BE2C (cell line): ENCODE data around the gene CBLB.

Experiments
- DNase-seq: peaks from one replicate; pipeline ENCODE4 v3.0.0-alpha.2; 2020
- H3K27me3 ChIP-seq: fragments of 250-450 bp; sonication (Bioruptor Pico); 2 replicates; pipeline ENCODE4 v1.5.1; 2020; ENCODE audit warnings: mild to moderate bottlenecking
- H3K36me3 ChIP-seq: fragments of 250-450 bp; sonication (Bioruptor Pico); 2 replicates; pipeline ENCODE4 v1.5.1; 2020; ENCODE audit warnings: mild to moderate bottlenecking
- H3K4me1 ChIP-seq: fragments of 250-450 bp; sonication (Bioruptor Pico); 2 replicates; pipeline ENCODE4 v1.5.1; 2020
- H3K4me3 ChIP-seq: 2 replicates; pipeline ENCODE4 v1.5.1; 2011; ENCODE audit warnings: low read depth, low read length
- H3K9me3 ChIP-seq: fragments of 250-450 bp; sonication (Bioruptor Pico); 2 replicates; pipeline ENCODE4 v1.5.1; 2020
- CTCF ChIP-seq: IDR thresholded peaks from 2 replicates; pipeline ENCODE4 v1.5.1; 2012; ENCODE audit warnings: mild to moderate bottlenecking, low read depth, low read length

Gene CBLB

GRCh38 chr3:105616374-105617121, 252.3 kb downstream of the CBLB start:
- Histone ChIP-seq H3K4me3 (no peak overlapping the region), H3K27me3 (no peaks in the 10 kb centered on the region), H3K36me3 (no peaks in the 10 kb centered on the region), H3K4me1 (peaks cover 5% of the 10 kb centered on the region), H3K9me3 (no peaks in the 10 kb centered on the region)
- TF ChIP-seq CTCF: no peak
- no peak for DNase-seq

GRCh38 chr3:105615814-105616213, 253.0 kb downstream of the CBLB start:
- Histone ChIP-seq H3K36me3 (no peaks in the 10 kb centered on the region), H3K9me3 (no peaks in the 10 kb centered on the region), H3K4me3 (no peak overlapping the region), H3K4me1 (peaks cover 5% of the 10 kb centered on the region), H3K27me3 (no peaks in the 10 kb centered on the region)
- no peak for TF ChIP-seq CTCF
- DNase-seq: no peak

- DNase-seq: no peak
- H3K4me1 ChIP-seq: peaks cover 5% of the 10 kb centered on the region
- H3K36me3 ChIP-seq: no peaks in the 10 kb centered on the region
- H3K9me3 ChIP-seq: no peaks in the 10 kb centered on the region
- no peak for TF ChIP-seq CTCF
- no peak overlapping the region for H3K4me3 ChIP-seq
- H3K27me3 ChIP-seq: no peaks in the 10 kb centered on the region
These were observed 254.4 kb downstream of the CBLB start for GRCh38 chr3:105614288-105615030.

- Histone ChIP-seq H3K27me3 (no peaks in the 10 kb centered on the region), H3K4me3 (no peak overlapping the region), H3K9me3 (no peaks in the 10 kb centered on the region), H3K36me3 (no peaks in the 10 kb centered on the region), H3K4me1 (peaks cover 5% of the 10 kb centered on the region)
- DNase-seq: no peak
- TF ChIP-seq CTCF: no peak
These were observed 255.7 kb downstream of the CBLB start for GRCh38 chr3:105613120-105613519.

- H3K9me3 ChIP-seq: no peaks in the 10 kb centered on the region
- TF ChIP-seq CTCF: no peak
- DNase-seq: no peak
These were observed 257.3 kb downstream of the CBLB start for GRCh38 chr3:105611304-105612192.

More at GRCh38 chr3:105611304-105612192, 257.3 kb downstream of the CBLB start:
- Histone ChIP-seq H3K36me3 (no peaks in the 10 kb centered on the region), H3K4me1 (peaks cover 3% of the 10 kb centered on the region), H3K4me3 (no peak overlapping the region), H3K27me3 (no peaks in the 10 kb centered on the region)
